ENCODE results near the gene APPBP2.
"Not testable (repeated sequence)": the region's sequence is repeated elsewhere in the genome, so short reads cannot be mapped to it uniquely, and the experiment has no call there.

APPBP2 gene

GRCh38 chr17:60525685-60526514 is at the start of gene APPBP2:
TSS of gene APPBP2 (minus strand) at chr17:60526242. CDS start at chr17:60525931, 311 bp downstream.
- DNase-seq, result peak; percentile 90

GRCh38 chr17:60573236-60574051 is 47.4 kb upstream of the APPBP2 start:
- no peak for DNase-seq

GRCh38 chr17:60565233-60565632 is 39.2 kb upstream of the APPBP2 start:
- DNase-seq, result no peak

GRCh38 chr17:60563743-60564142 is 37.7 kb upstream of the APPBP2 start:
- DNase-seq, result no peak

GRCh38 chr17:60562421-60562820 is 36.4 kb upstream of the APPBP2 start:
- no peak for DNase-seq

- no peak for DNase-seq
Observed at GRCh38 chr17:60560860-60561257, 34.8 kb upstream of the APPBP2 start.

GRCh38 chr17:60559995-60560859 is 34.2 kb upstream of the APPBP2 start:
- DNase-seq, result no peak

GRCh38 chr17:60559659-60559994 is 33.6 kb upstream of the APPBP2 start:
- DNase-seq, result no peak

- no peak for DNase-seq
Observed at GRCh38 chr17:60557805-60558204, 31.8 kb upstream of the APPBP2 start.

- no peak for DNase-seq
Observed at GRCh38 chr17:60555786-60556185, 29.7 kb upstream of the APPBP2 start.

- DNase-seq, result no peak
Observed at GRCh38 chr17:60554377-60554788, 28.3 kb upstream of the APPBP2 start.

GRCh38 chr17:60552255-60552654 is 26.2 kb upstream of the APPBP2 start:
- DNase-seq, result not testable (repeated sequence)

GRCh38 chr17:60548990-60549389 is 22.9 kb upstream of the APPBP2 start:
- no peak for DNase-seq

GRCh38 chr17:60545465-60546191 is 19.6 kb upstream of the APPBP2 start:
- DNase-seq, result no peak

GRCh38 chr17:60542071-60542470 is 16.0 kb upstream of the APPBP2 start:
- no peak for DNase-seq

GRCh38 chr17:60540460-60540859 is 14.4 kb upstream of the APPBP2 start:
- DNase-seq, result no peak

- no peak for DNase-seq
Observed at GRCh38 chr17:60539807-60540206, 13.8 kb upstream of the APPBP2 start.

- no peak for DNase-seq
Observed at GRCh38 chr17:60538726-60539125, 12.7 kb upstream of the APPBP2 start.

GRCh38 chr17:60535382-60536279 is 9.6 kb upstream of the APPBP2 start:
- DNase-seq, result no peak

- DNase-seq, result no peak
Observed at GRCh38 chr17:60534613-60535157, 8.6 kb upstream of the APPBP2 start.

- no peak for DNase-seq
Observed at GRCh38 chr17:60534010-60534555, 8.0 kb upstream of the APPBP2 start.
